ENCODE results near the gene PADI2.
A peak's percentile ranks its signal among the peaks of the same experiment; 100 is the strongest.

Gene PADI2

DNA sequence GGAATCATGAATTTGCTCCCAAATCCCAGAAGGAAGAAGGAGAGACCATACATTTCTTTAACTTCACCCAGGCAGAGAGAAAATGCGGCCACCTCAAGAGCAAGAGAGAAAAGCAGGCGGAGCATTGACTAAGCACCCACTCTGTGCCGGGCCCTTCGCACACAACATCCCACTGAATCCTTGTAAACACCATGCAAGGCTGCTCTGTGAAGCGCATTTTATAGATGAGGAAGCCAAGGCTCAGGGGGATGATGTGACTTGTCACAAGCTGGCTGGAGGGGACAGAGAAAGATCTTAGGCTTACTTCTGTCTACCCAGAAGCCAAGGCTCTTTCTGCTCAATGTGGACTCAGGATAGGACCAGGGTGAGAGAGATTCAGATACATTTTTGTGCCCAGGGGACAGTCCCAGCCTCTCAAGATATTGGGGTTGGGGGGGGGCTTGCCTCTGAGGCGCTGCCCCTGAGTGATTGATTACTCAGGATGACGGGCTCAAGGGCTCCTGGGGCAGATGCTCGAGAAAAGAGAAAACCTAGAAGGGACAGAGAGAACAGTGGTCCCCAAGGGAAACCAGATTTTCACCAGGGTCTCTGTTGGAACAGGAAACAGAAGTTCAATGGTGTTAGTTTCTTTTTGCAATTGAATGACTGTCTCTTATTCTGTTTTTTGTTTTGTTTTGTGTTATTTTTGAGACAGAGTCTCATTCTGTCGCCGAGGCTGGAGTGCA, 19.5 kb downstream of the PADI2 start:
- DNase-seq (ENCODE audit: low read depth) = no peak
- TF ChIP-seq, protein P1, sequence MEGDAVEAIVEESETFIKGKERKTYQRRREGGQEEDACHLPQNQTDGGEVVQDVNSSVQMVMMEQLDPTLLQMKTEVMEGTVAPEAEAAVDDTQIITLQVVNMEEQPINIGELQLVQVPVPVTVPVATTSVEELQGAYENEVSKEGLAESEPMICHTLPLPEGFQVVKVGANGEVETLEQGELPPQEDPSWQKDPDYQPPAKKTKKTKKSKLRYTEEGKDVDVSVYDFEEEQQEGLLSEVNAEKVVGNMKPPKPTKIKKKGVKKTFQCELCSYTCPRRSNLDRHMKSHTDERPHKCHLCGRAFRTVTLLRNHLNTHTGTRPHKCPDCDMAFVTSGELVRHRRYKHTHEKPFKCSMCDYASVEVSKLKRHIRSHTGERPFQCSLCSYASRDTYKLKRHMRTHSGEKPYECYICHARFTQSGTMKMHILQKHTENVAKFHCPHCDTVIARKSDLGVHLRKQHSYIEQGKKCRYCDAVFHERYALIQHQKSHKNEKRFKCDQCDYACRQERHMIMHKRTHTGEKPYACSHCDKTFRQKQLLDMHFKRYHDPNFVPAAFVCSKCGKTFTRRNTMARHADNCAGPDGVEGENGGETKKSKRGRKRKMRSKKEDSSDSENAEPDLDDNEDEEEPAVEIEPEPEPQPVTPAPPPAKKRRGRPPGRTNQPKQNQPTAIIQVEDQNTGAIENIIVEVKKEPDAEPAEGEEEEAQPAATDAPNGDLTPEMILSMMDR (IDR thresholded peaks at IDR 0.05; ENCODE audit: insufficient read depth, low read depth, low read length, missing control alignments) = no peak
- H3K4me3 ChIP-seq (ENCODE audit: low read length) = no peak overlapping the region

DNA sequence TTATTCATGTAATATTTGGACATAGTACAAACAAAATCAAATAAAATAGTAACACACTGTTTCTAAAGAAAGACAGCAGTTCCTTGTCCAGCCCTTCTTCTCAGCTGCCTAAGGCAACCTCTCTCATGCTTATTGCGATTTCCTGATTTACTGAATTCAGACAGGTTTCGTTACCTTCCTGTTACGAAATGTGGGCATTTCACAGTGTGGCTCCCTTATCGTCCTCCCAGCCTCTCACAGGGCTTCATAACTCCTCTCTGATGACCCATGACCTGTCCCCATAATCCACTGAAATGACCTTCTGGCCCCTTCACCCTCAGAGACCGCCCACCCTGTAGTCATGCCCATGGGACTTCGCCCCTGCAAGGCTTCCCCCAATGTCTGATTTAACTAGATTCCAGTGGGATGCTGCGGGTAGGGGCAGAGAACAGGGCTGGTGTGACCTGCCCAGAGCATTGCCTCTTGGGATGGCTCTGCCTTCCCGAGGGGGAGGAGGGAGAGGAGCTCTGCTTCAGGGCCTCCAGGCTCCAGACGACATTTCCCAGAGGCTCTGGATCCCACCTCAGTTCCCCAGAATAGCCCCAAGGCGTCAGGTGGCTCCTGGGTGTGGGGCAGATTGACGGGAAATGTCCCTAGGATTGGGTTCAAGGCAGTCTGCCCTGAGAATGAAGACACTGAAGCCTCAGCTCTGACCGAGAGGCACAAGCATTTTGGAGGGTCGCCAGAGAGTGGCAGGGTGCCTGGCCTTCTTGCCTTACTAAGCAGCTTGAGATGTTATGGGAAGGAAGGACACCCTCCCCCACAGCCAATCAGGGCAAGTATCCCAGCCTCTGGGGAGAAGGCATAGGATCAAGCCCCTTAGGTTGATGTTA, 20.6 kb downstream of the PADI2 start:
- TF ChIP-seq, protein P1 (IDR thresholded peaks at IDR 0.05; ENCODE audit: insufficient read depth, low read depth, low read length, missing control alignments) = no peak
- DNase-seq (ENCODE audit: low read depth) = peak; percentile 71
- H3K4me3 ChIP-seq (ENCODE audit: low read length) = no peak overlapping the region

DNA sequence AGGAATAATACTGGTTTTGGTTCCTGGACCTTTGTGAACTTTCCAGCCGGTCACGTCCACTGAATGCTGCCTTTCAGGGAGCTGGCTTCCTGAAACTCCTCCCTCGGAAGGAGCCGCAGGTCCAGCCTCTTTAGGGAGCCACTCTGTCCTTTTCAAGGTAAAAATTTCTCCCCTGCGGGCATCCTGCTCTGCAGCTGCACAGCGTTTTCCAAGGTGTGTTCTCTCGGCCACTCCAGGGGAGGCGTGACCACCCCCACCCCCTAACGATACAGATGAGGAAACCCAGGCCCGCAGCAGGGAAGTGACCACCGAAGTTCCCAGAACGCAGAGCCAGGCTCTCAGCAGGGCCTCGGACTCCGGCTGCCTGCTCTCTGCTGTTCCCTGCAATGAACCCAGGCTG, 21.5 kb downstream of the PADI2 start:
- TF ChIP-seq, protein P1 (IDR thresholded peaks at IDR 0.05; ENCODE audit: insufficient read depth, low read depth, low read length, missing control alignments) = no peak
- H3K4me3 ChIP-seq (ENCODE audit: low read length) = no peak overlapping the region
- DNase-seq (ENCODE audit: low read depth) = peak; percentile 28

DNA sequence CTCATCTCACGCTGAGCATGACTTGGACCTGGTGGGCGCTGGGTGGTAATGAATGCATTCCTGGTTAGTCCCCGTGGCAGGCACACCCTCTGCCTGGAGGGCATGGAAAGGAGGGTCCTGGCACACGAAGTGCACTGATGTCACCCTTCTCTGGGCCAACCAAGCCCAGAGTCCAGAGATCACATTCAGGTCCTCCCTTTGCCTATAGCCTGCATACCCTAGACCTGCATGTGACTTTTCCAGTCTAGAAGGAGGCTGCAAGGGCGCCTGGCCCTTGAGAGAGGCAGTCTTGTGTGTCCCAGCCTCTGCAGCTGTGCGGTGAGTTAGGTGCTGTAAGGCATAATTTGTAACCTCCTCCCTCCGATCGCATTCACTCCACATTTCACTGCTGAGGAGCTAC, 22.1 kb downstream of the PADI2 start:
- DNase-seq (ENCODE audit: low read depth) = no peak
- no peak overlapping the region for H3K4me3 ChIP-seq (ENCODE audit: low read length)

DNA sequence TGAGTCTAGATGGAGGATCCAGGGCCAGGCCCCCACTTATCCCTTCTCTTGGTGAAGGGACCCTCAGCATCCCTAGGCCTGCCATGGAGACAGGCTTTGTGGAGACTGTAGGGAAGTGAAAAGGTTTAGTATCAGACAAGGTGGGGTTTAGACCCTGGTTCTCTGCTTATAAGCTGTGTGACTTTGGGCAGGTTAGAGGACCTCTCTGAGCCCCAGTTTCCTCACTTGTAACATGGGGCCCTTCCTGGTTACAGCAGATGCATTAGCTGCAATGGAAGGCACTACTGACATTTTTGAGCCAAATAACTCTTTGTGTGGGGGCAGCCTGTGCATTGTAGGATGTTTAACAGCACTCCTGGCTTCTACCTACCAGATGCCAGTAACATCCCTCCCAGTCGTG, 22.7 kb downstream of the PADI2 start:
- H3K4me3 ChIP-seq (ENCODE audit: low read length) = no peak overlapping the region
- no peak for DNase-seq (ENCODE audit: low read depth)
- TF ChIP-seq, protein P1 (IDR thresholded peaks at IDR 0.05; ENCODE audit: insufficient read depth, low read depth, low read length, missing control alignments) = no peak

More for the DNA sequence above, 22.1 kb downstream of the PADI2 start:
- TF ChIP-seq, protein P1 (IDR thresholded peaks at IDR 0.05; ENCODE audit: insufficient read depth, low read depth, low read length, missing control alignments) = no peak

DNA sequence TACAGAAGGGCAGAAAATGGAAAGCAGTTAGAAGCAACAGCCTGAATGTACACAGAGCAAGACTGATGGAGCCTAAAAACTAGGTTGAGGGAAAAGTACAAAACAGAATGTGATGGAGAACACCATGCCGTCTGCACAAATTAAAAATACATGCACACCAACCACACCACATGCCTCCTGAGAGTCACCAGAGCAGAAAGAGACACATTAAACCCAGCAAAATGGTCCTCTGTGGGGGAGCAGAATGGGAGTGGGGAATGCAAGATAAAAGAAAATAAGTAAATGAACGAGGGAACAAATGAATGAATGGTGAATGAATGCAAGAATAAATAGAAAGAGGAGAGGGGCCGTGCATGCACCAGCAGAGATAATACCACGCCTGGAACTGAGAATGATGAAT, 24.1 kb downstream of the PADI2 start:
- no peak for DNase-seq (ENCODE audit: low read depth)
- no peak overlapping the region for H3K4me3 ChIP-seq (ENCODE audit: low read length)
- TF ChIP-seq, protein P1 (IDR thresholded peaks at IDR 0.05; ENCODE audit: insufficient read depth, low read depth, low read length, missing control alignments) = no peak
